ENCODE results near the gene PLXNA2.

DNA sequence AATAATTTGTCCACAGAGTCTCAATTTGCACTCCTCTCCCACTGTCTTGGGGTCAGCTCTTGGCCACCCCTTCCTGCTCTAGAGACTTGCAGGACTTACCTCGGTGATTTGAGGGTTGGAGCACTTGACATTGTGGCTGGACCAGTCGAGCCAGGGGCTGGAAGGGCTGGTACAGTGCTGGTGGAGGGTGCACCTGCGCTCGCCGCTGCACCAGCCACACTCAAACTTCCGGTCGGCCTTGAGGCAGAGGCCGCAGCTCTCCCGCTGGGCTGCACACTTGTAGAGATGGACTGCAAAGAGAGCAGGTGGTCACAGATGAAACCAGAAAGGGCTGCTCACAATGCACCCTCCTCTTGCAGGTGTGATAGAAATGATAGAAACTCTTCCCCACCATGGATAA lies 165.0 kb downstream of the PLXNA2 start:
- TF ChIP-seq POLR2A (IDR thresholded peaks at IDR 0.05) = no peak
- TF ChIP-seq, protein P1, sequence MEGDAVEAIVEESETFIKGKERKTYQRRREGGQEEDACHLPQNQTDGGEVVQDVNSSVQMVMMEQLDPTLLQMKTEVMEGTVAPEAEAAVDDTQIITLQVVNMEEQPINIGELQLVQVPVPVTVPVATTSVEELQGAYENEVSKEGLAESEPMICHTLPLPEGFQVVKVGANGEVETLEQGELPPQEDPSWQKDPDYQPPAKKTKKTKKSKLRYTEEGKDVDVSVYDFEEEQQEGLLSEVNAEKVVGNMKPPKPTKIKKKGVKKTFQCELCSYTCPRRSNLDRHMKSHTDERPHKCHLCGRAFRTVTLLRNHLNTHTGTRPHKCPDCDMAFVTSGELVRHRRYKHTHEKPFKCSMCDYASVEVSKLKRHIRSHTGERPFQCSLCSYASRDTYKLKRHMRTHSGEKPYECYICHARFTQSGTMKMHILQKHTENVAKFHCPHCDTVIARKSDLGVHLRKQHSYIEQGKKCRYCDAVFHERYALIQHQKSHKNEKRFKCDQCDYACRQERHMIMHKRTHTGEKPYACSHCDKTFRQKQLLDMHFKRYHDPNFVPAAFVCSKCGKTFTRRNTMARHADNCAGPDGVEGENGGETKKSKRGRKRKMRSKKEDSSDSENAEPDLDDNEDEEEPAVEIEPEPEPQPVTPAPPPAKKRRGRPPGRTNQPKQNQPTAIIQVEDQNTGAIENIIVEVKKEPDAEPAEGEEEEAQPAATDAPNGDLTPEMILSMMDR (IDR thresholded peaks at IDR 0.05) = no peak
